Measurements from ENCODE around the gene SPDL1.
A peak's percentile ranks its signal among the peaks of the same experiment; 100 is the strongest.

The SPDL1 gene

GRCh38 chr5:169635936-169636335 lies 52.4 kb downstream of the SPDL1 start:
- TF ChIP-seq, protein P1, sequence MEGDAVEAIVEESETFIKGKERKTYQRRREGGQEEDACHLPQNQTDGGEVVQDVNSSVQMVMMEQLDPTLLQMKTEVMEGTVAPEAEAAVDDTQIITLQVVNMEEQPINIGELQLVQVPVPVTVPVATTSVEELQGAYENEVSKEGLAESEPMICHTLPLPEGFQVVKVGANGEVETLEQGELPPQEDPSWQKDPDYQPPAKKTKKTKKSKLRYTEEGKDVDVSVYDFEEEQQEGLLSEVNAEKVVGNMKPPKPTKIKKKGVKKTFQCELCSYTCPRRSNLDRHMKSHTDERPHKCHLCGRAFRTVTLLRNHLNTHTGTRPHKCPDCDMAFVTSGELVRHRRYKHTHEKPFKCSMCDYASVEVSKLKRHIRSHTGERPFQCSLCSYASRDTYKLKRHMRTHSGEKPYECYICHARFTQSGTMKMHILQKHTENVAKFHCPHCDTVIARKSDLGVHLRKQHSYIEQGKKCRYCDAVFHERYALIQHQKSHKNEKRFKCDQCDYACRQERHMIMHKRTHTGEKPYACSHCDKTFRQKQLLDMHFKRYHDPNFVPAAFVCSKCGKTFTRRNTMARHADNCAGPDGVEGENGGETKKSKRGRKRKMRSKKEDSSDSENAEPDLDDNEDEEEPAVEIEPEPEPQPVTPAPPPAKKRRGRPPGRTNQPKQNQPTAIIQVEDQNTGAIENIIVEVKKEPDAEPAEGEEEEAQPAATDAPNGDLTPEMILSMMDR (IDR thresholded peaks at IDR 0.05; ENCODE audit: insufficient read depth, low read depth, low read length, missing control alignments), result no peak
- DNase-seq (ENCODE audit: low read depth), result no peak
- no peak overlapping the region for H3K4me3 ChIP-seq (ENCODE audit: low read length)

GRCh38 chr5:169636477-169637084 lies 53.0 kb downstream of the SPDL1 start:
- no peak overlapping the region for H3K4me3 ChIP-seq (ENCODE audit: low read length)
- TF ChIP-seq, protein P1 (IDR thresholded peaks at IDR 0.05; ENCODE audit: insufficient read depth, low read depth, low read length, missing control alignments), result no peak
- DNase-seq (ENCODE audit: low read depth), result no peak

DNA sequence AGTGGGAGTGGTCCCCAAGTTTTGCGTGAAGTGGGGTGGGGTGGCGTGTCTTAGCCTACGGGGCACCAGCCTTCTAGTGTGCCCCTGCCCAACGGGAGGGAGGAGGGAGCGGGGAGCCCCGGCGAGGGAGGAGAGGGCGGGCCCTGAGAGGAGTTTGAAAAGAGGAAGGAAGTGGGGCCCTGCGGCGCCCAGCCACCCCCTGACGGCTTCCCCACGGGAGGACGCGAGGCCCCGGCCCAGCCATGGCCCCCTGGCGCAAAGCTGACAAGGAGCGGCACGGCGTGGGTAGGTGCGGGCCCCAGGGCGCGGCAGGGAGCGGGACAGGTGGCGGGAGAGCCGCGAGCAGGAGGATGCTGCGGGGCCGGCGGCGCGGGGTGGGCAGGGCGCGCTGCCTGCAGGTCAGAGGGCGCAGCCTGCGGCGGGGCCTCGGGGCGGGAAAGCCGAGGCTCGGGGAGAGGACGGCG lies 53.5 kb downstream of the SPDL1 start, which contains the start of gene DOCK2:
TSS of gene DOCK2 (plus strand) at position 191 of the 464 bp plus-strand sequence. CDS start at position 243, 52 bp downstream.
- TF ChIP-seq, protein P1 (IDR thresholded peaks at IDR 0.05; ENCODE audit: insufficient read depth, low read depth, low read length, missing control alignments), result no peak
- DNase-seq (ENCODE audit: low read depth), result no peak
- H3K4me3 ChIP-seq (ENCODE audit: low read length), result no peak within 1 kb of the TSS

DNA sequence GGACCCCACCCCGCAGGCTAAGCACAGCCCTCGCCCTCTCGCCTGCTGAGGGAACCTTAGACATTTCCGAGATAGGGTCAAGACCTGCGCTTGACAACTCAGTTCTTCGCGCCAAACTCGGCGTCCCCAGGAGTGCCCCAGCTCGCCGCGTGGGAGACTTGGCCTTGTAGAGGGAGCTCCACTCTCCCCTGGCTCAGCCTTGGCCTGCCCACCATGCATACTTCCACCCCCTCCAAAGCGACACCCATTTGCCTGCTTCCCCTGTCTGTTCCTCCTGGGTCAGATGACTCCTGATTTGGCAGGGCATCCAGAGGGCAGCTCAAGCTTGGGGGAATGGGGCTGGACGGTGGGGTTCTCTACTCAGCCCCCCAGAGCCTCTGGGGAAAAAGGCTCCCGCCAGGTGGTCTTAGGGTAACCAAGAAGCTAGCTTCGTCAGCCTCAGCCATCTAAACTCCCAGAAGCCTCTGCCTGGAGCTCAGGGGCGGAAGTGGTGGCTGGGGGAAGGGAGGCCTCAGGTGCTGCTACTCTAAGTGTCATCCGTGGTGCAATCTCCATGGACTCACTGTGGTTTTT lies 54.1 kb downstream of the SPDL1 start:
- no peak for DNase-seq (ENCODE audit: low read depth)
- TF ChIP-seq, protein P1 (IDR thresholded peaks at IDR 0.05; ENCODE audit: insufficient read depth, low read depth, low read length, missing control alignments), result no peak
- no peak overlapping the region for H3K4me3 ChIP-seq (ENCODE audit: low read length)

- DNase-seq (ENCODE audit: low read depth), result peak; percentile 69
- TF ChIP-seq, protein P1 (IDR thresholded peaks at IDR 0.05; ENCODE audit: insufficient read depth, low read depth, low read length, missing control alignments), result no peak
- no peak overlapping the region for H3K4me3 ChIP-seq (ENCODE audit: low read length)
Observed at GRCh38 chr5:169641253-169641652, 57.7 kb downstream of the SPDL1 start.

GRCh38 chr5:169646856-169647255 lies 63.3 kb downstream of the SPDL1 start:
- no peak for DNase-seq (ENCODE audit: low read depth)
- TF ChIP-seq, protein P1 (IDR thresholded peaks at IDR 0.05; ENCODE audit: insufficient read depth, low read depth, low read length, missing control alignments), result no peak
- no peak overlapping the region for H3K4me3 ChIP-seq (ENCODE audit: low read length)

DNA sequence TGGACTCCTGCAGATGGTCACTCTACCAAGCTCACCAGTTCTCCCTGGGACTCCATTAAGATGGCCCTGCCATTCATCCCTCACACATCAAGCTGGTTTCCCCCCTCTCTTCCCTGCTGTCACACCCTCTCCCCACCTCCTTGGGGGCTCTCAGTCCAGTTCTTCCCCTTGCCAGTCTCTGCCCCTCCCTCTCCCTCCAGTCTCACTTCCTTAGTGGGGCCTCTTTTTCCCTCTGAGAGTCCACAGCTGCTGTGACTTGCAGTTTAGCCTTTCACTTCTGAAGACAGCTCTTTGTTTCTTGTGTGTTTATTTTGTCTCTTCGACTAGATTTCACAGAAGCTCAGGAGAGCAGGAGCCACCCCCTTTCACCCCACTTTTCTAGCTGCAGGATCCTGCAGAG lies 64.0 kb downstream of the SPDL1 start:
- TF ChIP-seq, protein P1 (IDR thresholded peaks at IDR 0.05; ENCODE audit: insufficient read depth, low read depth, low read length, missing control alignments), result no peak
- DNase-seq (ENCODE audit: low read depth), result no peak
- no peak overlapping the region for H3K4me3 ChIP-seq (ENCODE audit: low read length)
